Type B pancreatic cell (in vitro differentiated cells): Measurements from ENCODE around the gene GH1. TPM values are rescaled to one million over a fixed set of nuclear protein-coding genes. Genes with fewer than 3 reads are reported as not detected.
"Not testable (repeated sequence)": the region's sequence is repeated elsewhere in the genome, so short reads cannot be mapped to it uniquely, and the experiment has no call there.

Experiments used
- DNase-seq: peaks from one replicate; pipeline ENCODE4 v3.0.0; 2021; ENCODE audit warnings: mixed read lengths; ENCODE audit not compliant: unreplicated experiment; ENCODE audit errors: extremely low spot score
- H3K27ac Mint-ChIP-seq: 2 replicates; pipeline ENCODE4 v1.8.0; 2021; ENCODE audit warnings: mild to moderate bottlenecking, mixed read lengths
- H3K27me3 Mint-ChIP-seq: 2 replicates; pipeline ENCODE4 v1.8.0; 2021; ENCODE audit warnings: mixed read lengths
- H3K36me3 Mint-ChIP-seq: 2 replicates; pipeline ENCODE4 v1.8.0; 2021; ENCODE audit warnings: mixed read lengths
- H3K4me1 Mint-ChIP-seq: one replicate; pipeline ENCODE4 v1.8.0; 2021; ENCODE audit warnings: mixed read lengths; ENCODE audit not compliant: unreplicated experiment
- H3K4me3 Mint-ChIP-seq: 2 replicates; pipeline ENCODE4 v1.8.0; 2021; ENCODE audit warnings: mild to moderate bottlenecking, mixed read lengths
- H3K9me3 Mint-ChIP-seq: 2 replicates; pipeline ENCODE4 v1.8.0; 2021; ENCODE audit warnings: mixed read lengths
- CTCF ChIP-seq: fragments of 200-600 bp; sonication (generic); conservative IDR thresholded peaks from 2 replicates; pipeline ENCODE4 v1.5.0; 2021; ENCODE audit warnings: antibody characterized with exemption, mild to moderate bottlenecking
- long read RNA-seq: library from polyadenylated mRNA; unstranded; transcript quantifications from one replicate; pipeline ENCODE4 v2.0.0, GENCODE V29; 2020
- total RNA-seq: library from RNA; stranded (reverse); gene quantifications from 2 replicates; pipeline ENCODE4 v1.2.1, GENCODE V29; 2021; ENCODE audit warnings: low replicate concordance

GH1 gene
- not detected in 2 replicates for total RNA-seq
- long read RNA-seq, result 0 reads

GRCh38 chr17:63918789-63919305 lies at the start of gene GH1:
GH1 (minus strand) TSS chr17:63918839; CDS start chr17:63918776, 63 bp downstream.
- H3K9me3 Mint-ChIP-seq, DNase-seq, H3K4me1 Mint-ChIP-seq, H3K36me3 Mint-ChIP-seq, H3K27ac Mint-ChIP-seq, H3K4me3 Mint-ChIP-seq: not testable (repeated sequence)
- peaks cover 32% of the 10 kb centered on the region for H3K27me3 Mint-ChIP-seq

DNA sequence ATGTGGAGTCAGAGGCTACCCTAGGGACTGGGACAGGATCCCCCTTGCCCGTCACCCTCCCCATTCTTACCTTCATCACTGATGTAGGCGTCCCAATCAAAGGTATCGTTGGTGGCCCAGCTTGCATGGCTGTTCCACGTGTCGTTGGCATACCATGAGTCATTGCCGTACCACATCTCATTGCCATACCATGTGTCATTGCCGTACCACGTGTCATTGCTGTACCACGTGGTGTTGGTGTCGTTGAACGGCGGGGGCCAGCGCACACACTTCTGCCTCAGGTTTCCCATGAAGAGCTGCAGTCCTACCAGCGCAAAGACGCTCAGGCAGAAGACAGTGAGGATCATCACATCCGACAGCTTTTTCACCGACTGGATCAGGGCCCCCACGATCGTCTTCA lies 49.3 kb upstream of the GH1 start:
- H3K4me1 Mint-ChIP-seq, result no peaks in the 10 kb centered on the region
- no peak overlapping the region for H3K4me3 Mint-ChIP-seq
- H3K27me3 Mint-ChIP-seq, result peaks cover 17% of the 10 kb centered on the region
- no peaks in the 10 kb centered on the region for H3K9me3 Mint-ChIP-seq
- no peaks in the 10 kb centered on the region for H3K36me3 Mint-ChIP-seq
- H3K27ac Mint-ChIP-seq, result no peak overlapping the region
- DNase-seq, result no peak
- TF ChIP-seq CTCF, result no peak

DNA sequence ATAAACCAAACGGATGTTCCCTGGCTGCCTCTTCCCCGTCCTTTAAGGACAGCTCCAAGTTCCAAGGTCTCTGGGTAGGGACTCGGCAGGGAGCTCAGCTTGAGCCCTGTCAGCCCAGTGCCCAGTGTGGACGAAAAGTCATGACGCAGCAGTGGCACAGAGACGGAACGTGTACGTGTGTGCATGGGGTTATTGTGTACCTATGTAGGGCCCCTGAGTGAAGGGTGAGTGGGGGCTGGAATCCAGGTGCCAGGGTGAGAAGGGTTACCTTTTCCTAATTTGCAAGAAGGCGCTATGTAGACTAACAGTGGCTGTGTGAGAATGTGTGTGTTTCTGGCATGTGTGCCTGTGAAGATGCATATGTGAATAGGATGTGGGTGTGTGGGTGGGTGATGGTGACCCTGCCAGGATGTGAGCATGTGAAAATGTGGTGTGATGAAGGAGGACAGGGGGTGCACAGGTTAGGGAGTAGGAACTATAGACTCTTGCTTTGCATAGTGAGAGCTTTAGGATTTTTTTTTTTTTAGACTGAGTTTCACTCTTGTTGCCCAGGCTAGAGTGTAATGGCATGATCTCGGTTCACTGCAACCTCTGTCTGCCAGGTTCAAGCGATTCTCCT lies 48.1 kb upstream of the GH1 start:
- Mint-ChIP-seq H3K27me3 (peaks cover 19% of the 10 kb centered on the region), H3K9me3 (no peaks in the 10 kb centered on the region), H3K4me1 (no peaks in the 10 kb centered on the region), H3K27ac (no peak overlapping the region), H3K4me3 (no peak overlapping the region), H3K36me3 (no peaks in the 10 kb centered on the region)
- DNase-seq, result no peak
- no peak for TF ChIP-seq CTCF

- Mint-ChIP-seq H3K36me3 (no peaks in the 10 kb centered on the region), H3K9me3 (no peaks in the 10 kb centered on the region), H3K27me3 (peaks cover 18% of the 10 kb centered on the region), H3K4me1 (no peaks in the 10 kb centered on the region), H3K27ac (no peak overlapping the region), H3K4me3 (no peak overlapping the region)
- TF ChIP-seq CTCF, result no peak
- DNase-seq, result no peak
Measured at GRCh38 chr17:63963123-63963522, 44.5 kb upstream of the GH1 start.

DNA sequence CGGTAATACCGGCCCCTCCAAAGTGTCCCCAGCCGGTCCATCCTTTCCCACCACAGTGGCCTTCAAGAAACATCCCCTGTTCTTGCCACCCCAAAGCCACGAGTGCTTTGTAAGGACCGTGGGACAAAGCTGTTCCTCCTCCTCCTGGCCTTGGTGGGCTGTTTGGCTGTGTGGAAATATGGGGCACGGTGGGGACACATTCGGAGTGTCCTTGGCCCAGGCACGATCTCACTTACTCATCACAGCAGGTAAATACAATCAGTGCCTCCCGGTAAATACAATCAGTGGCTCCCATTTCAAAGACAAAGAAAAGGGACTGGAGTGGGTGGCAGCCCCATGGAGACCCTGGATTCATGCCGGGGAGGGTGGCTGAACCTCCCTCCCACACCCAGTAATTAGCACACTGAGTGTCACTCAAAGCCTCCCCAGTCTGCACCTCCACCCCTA lies 43.7 kb upstream of the GH1 start:
- no peak for TF ChIP-seq CTCF
- Mint-ChIP-seq H3K27ac (no peak overlapping the region), H3K4me3 (no peak overlapping the region), H3K36me3 (no peaks in the 10 kb centered on the region), H3K27me3 (peaks cover 17% of the 10 kb centered on the region), H3K4me1 (no peaks in the 10 kb centered on the region), H3K9me3 (no peaks in the 10 kb centered on the region)
- no peak for DNase-seq

- DNase-seq, result no peak
- no peak for TF ChIP-seq CTCF
- Mint-ChIP-seq H3K9me3 (no peaks in the 10 kb centered on the region), H3K4me1 (no peaks in the 10 kb centered on the region), H3K27ac (no peak overlapping the region), H3K36me3 (no peaks in the 10 kb centered on the region), H3K27me3 (peaks cover 10% of the 10 kb centered on the region), H3K4me3 (peak overlapping the region; percentile 65)
Measured at GRCh38 chr17:63961355-63962212, 42.9 kb upstream of the GH1 start.
